HCEC 1CT (cell line): ENCODE data around the gene PHACTR2.
A peak's percentile ranks its signal among the peaks of the same experiment; 100 is the strongest.
"Not testable (repeated sequence)": the region's sequence is repeated elsewhere in the genome, so short reads cannot be mapped to it uniquely, and the experiment has no call there.

ENCODE experiments used
- DNase-seq: peaks from one replicate; pipeline ENCODE4 v3.0.0-alpha.2; 2017

The PHACTR2 gene

DNA sequence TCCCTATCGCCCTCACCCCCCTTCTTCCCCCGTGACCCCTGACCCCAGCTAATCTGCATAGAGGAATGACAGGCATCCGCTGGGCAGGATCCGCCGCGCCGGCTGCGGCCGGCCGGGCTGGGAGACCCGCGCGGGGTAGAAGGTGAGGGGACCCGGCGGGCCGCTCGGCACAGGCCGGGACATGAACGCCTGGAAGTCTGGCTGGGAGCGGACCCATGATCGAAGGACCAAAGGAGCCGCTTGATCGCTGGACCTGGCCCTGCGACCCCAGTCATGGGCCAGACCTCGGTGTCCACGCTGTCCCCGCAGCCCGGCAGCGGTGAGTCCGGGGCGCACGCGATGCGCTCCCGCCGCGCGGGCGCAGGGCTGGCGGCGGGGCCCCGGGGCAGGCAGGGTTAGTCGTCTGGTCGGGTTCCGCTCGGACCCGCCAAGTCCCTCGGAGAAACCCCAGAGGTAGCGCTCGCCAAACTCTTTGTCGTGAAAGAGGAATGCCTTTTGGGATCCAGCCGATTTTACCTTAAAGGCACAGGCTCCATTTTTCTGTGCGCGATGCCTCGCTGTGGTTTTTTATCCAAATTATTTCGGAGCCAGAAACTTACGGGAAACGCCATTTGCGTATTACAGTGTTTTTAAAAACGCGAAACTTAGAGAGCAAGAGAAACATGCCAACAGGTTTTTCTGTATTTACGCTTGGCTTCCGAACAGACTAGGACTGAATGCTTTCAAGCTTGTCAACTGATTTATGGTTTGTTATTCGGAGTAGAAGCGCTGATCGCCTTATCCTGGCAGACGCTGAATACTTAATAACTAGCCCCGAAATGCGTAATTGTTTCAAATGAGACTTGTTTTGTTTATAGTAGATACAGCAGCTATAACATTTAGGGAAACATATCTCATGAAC, at the start of gene PHACTR2:
TSS of gene PHACTR2 (plus strand) at position 75 of the 901 bp plus-strand sequence. CDS start at position 274, 199 bp downstream.
- peak; percentile 77 for DNase-seq

DNA sequence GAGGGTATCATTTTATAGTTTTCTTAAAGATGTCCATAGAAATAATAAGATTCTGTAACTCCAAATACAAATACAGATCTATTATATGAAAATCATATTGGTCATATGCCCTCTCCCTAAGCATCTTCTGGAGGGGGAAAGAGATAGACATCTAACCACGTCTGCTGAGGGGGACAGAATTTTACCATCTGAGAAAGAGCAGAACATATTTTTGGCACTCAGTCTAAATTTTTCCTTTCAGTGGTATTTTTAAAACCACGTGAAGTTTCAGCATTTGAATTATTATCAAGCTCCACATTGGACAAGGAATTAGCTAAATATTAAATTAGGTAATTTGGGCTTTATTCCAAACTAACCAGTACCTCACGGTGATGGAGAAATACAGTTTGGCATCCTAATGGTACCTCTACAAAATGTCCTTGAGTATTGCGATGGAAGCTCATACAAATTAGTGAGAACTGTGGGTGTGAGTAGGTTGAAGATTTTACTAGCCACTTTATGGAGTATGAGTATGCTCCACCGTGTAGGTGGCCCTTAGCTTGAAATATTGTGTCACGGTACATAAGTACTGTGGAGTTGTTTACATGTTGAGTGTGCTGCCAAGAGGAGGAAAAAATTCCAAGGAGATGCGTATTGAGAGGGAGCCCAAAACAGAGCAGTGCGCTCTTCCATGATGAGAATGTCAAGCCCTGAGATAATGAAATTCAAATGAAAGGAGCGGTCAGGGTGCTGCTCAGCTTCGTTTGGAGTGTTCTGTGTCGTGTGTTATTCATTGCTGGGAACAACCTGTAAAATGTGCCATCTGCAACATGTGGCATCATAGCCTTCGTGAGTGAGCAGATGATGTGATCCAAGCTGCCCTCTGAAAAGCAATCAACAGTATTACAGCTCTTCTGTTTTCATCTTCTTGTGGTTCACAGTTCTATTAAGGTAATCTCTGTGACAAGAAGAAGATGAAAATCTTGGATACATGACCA, 48.4 kb upstream of the PHACTR2 start:
- DNase-seq, result peak; percentile 74

DNA sequence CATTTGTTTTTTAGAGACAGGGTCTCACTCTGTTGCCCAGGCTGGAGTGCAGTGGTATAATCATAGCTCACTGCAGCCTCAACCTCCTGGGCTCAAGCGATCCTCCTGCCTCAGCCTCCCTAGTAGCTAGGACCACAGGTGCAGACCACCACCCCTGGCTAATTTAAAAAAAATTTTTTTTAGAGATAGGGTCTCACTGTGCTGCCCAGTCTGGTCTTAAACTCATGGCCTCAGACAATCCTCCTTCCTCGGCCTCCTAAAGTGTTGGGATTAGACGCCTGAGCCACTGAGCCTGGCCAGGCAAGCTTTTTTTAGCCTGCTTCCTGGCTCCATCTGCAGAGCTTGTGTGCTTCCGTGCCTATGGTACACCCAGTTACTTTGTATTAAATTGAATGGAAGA, 46.6 kb upstream of the PHACTR2 start:
- DNase-seq, result not testable (repeated sequence)

DNA sequence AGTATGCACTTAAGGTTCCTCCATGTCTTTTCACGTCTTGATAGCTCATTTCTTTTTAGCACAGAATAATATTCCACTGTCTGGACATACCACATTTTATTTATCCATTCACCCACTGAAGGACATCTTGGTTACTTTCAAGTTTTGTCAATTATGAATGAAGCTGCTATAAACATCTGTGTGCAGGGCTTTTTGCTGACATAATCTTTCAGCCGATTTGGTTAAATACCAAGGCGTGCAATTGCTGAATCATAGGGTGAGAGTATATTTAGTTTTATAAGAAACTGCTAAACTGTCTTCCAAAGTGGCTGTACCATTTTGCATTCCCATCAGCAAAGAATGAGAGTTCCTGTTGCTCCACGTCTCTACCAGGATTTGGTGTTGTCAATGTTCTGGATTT, 44.9 kb upstream of the PHACTR2 start:
- no peak for DNase-seq

DNA sequence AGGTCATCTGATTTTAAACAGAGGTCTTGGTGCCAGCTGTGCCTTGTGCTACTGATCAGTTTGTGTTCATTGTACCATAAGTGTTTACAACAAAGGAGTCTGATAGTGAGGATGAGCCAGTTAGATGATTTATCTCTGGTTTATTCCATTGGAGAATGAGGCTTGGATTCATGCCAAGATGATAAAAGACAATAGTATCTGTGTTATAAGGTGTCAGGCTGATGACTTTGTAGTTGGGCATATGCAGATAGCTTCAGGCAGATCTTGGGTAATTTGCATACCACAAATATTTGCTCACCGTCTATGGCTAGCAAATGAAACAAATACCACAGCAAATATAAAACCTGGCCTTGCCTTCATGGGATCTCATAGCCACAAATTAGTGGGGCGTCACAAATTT, 43.3 kb upstream of the PHACTR2 start:
- peak; percentile 12 for DNase-seq

DNA sequence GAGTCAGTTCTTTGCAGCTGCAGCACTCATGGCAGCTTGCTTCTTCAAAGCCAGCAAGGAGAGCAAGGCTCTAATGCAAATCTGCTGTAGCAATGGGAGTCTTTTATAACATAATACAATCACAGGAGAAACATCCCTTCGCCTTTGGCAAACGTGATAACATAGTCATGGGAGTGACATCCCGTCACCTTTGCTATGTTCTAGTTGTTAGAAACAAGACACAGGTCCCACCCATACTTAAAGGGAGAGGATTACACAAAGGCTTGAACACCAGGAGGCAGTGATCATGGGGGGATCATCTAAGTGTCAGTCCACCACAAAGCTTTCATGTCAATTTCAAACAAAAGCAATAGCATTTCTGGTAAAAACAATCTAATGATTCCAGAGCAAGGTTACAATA, 40.1 kb upstream of the PHACTR2 start:
- DNase-seq, result no peak

DNA sequence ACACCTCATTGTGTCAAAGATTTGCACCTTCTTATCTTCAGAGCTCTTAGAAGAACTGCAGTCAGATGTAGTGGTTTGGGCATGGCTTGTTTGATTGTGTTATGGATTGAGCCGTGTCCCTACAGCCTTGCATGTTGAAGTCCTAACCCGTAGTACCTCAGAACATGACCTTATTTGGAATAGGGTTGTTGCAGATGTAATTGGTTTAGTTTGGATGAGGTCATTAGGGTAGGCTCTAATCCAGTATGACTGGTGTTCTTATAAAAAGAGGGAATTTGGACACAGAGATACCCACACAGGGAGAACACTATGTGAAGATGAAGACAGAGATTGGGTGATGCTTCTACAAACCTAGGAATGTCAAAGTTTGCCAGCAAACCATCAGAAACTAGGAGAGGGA, 35.4 kb upstream of the PHACTR2 start:
- no peak for DNase-seq

DNA sequence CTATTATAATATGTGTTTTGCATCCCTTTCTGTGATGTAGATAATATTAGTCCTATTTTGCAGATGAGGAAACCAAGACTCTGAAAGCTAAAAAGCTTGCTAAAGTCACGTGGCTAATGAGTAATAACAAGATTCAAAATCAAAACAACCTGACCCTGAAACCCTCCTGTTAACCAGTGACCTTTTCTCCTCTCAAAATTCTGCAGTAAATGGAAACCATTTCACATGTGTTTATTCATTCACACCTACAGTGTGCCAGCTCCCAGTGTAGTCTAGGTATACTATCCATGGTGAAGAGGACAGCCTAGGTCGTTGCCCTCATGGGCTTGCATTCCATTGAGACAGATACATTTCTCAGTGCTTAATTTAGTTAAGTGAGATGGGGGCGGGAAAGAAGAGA, 30.6 kb upstream of the PHACTR2 start:
- no peak for DNase-seq

DNA sequence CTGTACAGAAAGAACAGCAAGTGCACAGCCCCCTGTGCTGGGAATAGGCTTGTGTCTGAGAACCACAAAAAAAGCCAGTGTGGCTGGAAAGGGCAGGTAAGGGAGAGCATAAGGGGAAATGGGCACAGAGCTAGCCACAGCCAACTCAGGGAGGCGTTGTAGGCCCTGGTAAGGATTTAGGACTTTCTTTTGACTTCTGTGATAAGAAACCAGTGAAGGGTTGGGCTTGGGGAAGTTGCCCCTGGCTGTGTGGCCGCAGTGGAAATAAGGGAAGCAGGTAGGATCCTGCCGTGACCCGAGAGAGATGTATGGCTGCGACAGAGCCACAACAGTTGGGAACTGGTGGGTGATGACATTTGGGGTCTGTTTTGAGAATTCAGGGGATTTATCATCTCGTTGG, 30.0 kb upstream of the PHACTR2 start:
- no peak for DNase-seq

DNA sequence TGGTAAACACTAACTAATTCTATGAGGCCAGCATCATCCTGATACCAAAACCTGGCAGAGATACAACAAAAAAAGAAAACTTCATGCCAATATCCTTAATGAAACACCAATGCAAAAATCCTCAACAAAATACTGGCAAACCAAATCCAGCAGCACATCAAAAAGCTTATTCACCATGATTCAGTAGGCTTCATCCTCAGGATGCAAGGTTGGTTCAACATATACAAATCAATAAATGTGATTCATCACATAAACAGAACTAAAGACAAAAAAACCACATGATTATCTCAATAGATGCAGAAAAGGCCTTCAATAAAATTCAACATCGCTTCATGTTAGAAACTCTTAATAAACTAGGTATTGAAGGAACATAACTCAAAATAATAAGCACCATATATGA, 28.4 kb upstream of the PHACTR2 start:
- not testable (repeated sequence) for DNase-seq

DNA sequence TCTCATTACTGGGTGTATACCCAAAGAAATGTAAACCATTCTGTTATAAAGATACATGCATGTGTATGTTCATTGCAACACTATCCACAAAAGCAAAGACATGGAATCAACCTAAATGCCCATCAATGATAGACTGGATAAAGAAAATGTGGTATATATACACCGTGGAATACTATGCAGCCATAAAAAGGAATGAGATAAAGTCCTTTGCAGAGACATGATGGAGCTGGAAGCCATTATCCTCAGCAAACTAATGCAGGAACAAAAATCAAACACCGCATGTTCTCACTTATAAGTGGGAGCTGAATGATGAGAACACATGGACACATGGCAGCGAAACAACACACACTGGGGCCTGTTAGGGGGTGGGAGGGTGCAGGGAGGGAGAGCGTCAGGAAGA, 26.4 kb upstream of the PHACTR2 start:
- DNase-seq, result not testable (repeated sequence)

DNA sequence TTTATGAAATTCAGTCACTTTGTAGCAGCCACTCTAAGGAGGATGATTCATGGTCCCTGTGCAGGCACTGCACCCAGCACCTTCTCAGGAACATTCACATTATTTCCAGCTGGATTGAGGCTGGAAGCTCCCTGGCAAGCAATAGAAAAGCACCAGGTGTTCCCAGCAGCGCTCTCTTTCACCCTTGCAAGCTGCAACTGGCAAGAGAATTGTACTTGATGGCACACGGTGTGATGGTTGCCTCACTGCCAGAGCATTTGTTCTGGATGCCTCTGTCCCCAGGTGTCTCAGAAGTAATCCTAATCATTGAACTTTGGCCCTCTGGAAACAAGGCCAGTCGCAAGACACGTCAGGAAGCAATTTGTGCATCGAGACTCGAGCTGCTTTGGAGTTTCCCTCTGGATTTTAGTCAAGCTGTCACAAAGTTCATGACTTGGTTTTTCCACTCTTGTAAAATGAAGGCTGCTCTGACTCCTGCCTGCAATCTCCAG, 24.9 kb upstream of the PHACTR2 start:
- DNase-seq, result no peak

DNA sequence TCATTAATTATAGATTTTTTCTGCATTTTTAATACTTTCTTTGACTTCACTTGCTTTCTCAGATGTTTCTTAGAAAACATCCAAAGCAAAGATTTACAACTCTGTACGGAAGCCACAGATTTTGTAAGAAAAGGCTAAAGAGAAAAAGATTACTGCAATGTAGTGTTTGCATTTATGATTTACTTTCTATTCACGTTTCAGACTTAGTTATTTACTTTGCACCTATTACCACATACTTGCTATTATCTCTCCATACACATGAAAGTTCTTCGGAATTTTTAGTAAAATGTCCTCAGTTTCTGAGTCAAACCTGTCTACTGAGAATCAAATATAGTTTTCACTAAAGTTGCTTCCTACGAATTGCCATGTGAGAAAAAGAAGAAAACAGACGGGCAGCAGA, 22.2 kb upstream of the PHACTR2 start:
- no peak for DNase-seq

DNA sequence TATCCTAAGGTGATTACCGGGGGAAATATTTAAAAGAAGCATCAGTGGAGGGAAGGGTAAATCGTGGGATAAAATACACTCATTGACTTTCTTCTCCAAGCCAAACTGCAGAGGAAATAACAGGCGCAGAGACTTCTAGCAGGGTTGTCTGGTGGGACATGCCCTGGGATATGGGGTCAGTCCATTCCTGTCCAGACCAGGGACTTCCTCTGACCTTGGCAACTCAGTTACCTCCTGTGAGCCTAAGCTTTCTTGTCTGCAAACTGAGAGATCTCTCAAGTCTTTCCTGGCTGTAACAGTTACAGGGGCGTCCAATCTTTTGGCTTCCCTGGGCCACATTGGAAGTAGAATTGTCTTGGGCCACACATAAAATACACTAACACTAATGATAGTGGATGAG, 21.7 kb upstream of the PHACTR2 start:
- no peak for DNase-seq

DNA sequence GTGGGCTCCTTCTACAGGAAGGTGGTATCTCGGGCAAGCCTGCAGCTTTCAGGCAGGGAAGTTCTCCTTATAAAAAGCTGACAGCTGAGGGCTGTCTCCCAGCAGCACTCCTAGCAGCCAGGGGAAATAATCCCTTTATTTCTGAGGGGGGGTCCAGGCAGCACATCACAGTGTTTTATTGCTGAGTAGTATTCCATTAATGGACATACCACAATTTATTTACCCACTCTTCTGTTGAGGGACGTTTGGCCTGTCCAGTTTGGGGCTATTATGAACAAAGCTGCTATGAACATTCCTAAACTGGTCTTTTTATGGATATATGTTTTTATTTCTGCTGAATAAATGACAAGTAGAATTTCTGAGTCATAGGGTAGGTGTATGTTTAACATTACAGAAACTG, 20.0 kb upstream of the PHACTR2 start:
- DNase-seq, result no peak

DNA sequence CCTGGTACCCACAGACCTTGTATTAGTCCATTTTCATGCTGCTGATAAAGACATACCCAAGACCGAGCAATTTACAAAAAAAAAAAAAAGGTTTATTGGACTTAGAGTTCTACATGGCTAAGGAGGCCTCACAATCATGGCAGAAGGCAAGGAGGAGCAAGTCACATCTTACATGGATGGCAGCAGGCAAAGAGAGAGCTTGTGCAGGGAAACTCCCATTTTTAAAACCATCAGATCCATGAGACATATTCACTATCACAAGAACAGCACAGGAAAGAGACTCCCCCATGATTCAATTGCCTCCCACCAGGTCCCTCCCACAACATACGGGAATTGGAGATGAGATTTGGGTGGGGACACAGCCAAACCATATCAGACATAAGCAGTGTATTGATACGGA, 17.6 kb upstream of the PHACTR2 start:
- DNase-seq, result not testable (repeated sequence)

DNA sequence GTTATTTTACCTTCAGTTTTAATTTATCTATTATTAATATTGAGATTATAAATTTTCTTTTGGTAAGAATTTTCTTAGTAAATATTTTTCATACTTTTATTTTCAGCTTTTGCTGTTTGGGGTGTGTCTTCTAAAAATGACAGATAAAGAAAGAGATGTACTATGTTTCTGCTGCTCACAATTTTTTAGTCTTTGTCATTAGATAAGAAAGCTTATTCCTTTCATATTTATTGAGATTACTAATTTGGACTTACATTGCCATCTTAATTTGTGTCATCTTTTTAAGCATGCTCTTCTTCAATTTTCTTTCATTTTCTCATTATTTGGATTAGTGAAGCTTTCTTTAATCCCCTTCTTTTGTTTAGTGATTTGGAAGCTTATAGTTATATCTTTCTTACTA, 13.6 kb upstream of the PHACTR2 start:
- no peak for DNase-seq

DNA sequence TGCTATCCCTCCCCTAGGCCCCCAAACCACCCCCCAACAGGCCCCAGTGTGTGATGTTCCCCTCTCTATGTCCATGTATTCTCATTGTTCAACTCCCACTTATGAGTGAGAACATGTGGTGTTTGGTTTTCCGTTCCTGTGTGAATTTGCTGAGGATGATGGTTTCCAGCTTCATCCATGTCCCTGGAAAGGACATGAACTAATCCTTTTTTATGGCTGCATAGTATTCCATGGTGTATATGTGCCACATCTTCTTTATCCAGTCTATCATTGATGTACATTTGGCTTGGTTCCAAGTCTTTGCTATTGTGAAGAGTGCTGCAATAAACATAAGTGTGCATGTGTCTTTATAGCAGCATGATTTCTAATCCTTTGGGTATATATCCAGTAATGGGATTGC, 11.8 kb upstream of the PHACTR2 start:
- DNase-seq, result not testable (repeated sequence)

DNA sequence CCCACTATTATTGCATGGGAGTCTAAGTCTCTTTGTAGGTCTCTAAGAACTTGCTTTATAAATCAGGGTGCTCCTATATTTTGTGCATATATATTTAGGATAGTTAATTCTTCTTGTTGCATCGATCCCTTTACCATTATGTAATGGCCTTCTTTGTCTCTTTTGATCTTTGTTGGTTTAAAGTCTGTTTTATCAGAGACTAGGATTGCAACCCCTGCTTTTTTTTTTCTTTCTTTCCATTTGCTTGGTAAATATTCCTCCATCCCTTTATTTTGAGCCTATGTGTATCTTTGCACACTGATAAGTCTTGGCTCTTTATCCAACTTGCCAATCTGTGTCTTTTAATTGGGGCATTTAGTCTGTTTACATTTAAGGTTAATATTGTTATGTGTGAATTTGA, 8.3 kb upstream of the PHACTR2 start:
- DNase-seq, result not testable (repeated sequence)

DNA sequence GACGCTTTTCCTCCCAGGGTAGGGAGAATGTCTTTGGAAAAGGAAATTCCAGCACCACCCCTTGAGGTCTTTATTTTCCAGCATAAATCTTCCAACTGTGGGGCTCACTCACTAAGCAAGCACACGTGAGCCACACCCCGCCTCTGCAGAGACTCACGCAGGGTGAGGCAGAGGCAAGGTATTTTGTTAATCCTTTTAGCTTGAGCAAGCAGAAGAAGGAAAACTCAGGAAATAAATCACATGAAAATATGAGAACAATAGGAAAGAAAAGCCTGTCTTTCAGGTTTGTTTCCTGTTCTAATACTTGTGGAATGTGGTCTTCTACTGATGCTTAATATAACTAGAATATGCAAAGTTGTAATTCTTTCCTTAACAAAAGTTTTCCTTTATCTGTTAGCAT, 4.1 kb upstream of the PHACTR2 start:
- peak; percentile 85 for DNase-seq

DNA sequence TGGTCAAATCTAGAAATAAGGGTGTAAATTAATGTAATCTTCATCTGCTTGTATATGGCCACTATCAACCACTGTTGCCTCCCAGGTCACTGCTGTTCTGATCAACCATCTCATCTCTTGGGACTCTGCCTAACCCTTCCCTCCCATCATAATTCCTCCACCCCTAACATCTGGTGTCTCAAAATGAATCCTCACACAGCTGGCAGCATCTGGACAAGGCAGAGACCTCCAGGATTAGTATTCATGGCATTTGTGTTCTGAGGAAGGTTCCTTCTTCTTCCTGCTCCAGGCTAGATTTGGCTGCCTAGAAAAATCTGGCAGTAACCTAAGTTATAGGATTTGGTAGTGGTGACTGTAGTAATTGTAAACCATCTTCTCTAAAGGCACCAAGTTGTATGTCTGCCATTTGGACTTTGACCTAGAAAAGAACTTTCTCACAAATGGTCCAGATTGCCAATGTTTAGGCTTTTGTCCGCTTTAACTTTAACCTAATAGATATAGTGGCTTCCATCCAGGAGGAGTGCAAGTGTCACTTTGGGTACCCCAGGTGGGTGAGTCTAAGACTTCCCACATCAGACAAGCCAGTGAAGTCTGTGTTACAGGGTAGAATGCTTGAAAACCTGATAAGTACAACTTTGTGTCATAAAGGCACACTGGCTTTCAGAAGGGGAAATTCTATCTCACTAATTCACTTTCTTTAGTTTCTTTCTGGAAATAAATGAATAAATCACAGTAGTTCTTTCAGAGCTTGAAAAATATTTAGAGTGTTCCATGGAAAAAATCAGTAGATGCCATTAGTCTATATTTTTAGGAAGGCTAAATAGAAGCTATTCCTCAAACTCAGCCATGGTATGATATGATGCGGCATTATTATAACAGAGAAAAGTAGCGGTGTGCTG, 3.0 kb upstream of the PHACTR2 start:
- DNase-seq, result peak; percentile 78

DNA sequence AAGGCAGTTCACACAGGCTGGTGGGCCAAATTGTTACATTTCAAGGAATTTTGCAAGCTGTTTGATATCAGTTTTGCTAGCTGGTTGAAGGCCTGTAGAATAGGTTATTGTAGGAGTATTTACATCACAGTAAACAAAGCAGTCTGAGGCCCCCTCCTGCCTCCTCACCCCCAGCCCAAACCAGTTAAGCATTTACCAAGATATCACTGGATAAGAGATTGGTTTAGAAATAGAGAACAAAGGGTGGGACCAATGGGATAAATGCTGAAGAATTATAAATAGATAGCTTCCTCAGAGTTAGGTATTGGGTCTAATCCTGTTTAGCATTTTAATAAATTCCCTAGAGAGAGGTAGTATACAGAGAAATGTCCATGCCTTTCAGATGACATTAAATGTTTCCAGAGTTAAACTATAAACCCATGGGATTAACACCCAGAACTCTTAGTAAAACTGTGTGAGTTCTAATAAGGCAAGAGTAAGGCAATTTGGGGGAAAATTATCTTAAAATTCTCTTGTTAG, 2.3 kb upstream of the PHACTR2 start:
- no peak for DNase-seq
